K562 (cell line): Measurements from ENCODE around the gene BFSP1.

Experiments
- CHD2 ChIP-seq: IDR thresholded peaks from 2 replicates; pipeline ENCODE4 v1.6.1; 2011; ENCODE audit warnings: low read depth, low read length
- ELF1 ChIP-seq: fragments of 200-800 bp; sonication (Bioruptor generic); IDR thresholded peaks from 2 replicates; pipeline ENCODE4 v1.6.1; 2016; ENCODE audit warnings: missing genetic modification characterization, missing compliant biosample characterization
- ELK1 ChIP-seq: sonication (generic); formaldehyde crosslinking; IDR thresholded peaks from 2 replicates; pipeline ENCODE4 v1.8.1; 2022; ENCODE audit warnings: missing genetic modification reagents
- FOXM1 ChIP-seq, 2 experiments: fragments of 450-650 bp in 1 of 2; sonication (generic) in 1 of 2; formaldehyde crosslinking in 1 of 2; IDR thresholded peaks; 2 replicates each; pipeline versions ENCODE4 v1.6.1 to v1.9.0; 2017 to 2022; ENCODE audit warnings: low read depth in 2 of 2, mild to moderate bottlenecking in 2 of 2, missing genetic modification reagents in 1 of 2, moderate library complexity in 1 of 2
- HDAC6 ChIP-seq: IDR thresholded peaks from 2 replicates; pipeline ENCODE4 v1.6.1; 2012; ENCODE audit warnings: low read depth, mild to moderate bottlenecking, control low read depth, inconsistent platforms, low read length, moderate library complexity
- IRF2 ChIP-seq: sonication (generic); formaldehyde crosslinking; IDR thresholded peaks from 2 replicates; pipeline ENCODE4 v1.8.1; 2022; ENCODE audit warnings: mild to moderate bottlenecking, missing genetic modification reagents
- KDM1A ChIP-seq, 2 experiments: fragments of 450-650 bp; IDR thresholded peaks; 2 replicates each; pipeline ENCODE4 v1.6.1; 2016; ENCODE audit warnings: mild to moderate bottlenecking in 2 of 2
- POLR2A ChIP-seq: fragments of 450-650 bp; conservative IDR thresholded peaks from 2 replicates; pipeline ENCODE4 v1.6.1; 2016
- REST ChIP-seq, 2 experiments: fragments of 450-650 bp; formaldehyde crosslinking in 1 of 2; IDR thresholded peaks; 2 replicates each; pipeline versions ENCODE4 v1.4.0 to v1.6.1; 2014 to 2020; ENCODE audit warnings: mild to moderate bottlenecking in 2 of 2, borderline replicate concordance in 1 of 2, low read depth in 1 of 2
- SAP30 ChIP-seq: fragments of 200-600 bp; sonication (generic); IDR thresholded peaks from 2 replicates; pipeline ENCODE4 v1.6.1; 2012; ENCODE audit warnings: borderline replicate concordance, low read depth, mild to moderate bottlenecking, moderate library complexity, low read length, control low read depth, inconsistent platforms; ENCODE audit not compliant: insufficient read depth, poor library complexity, severe bottlenecking
- TCF7L2 ChIP-seq: fragments of 150-350 bp; IDR thresholded peaks from 2 replicates; pipeline ENCODE4 v1.6.1; 2016; ENCODE audit warnings: low read depth, mild to moderate bottlenecking, low read length, moderate library complexity

GRCh38 chr20:17457588-17458190 is 73.5 kb downstream of the BFSP1 start:
- TF ChIP-seq FOXM1 (IDR thresholded peaks at IDR 0.05; ENCODE audit: low read depth) (no peak), FOXM1 (CRISPR knock-in tag; IDR thresholded peaks at IDR 0.05; ENCODE audit: low read depth) (no peak), HDAC6 (no peak), ELF1 (tag) (no peak), CHD2 (no peak), REST (IDR thresholded peaks at IDR 0.05; ENCODE audit: borderline replicate concordance) (no peak), REST (CRISPR knock-in tag; IDR thresholded peaks at IDR 0.05; ENCODE audit: low read depth) (no peak), POLR2A (no peak), TCF7L2 (no peak), SAP30 (no peak), IRF2 (CRISPR knock-in tag) (no peak), KDM1A (IDR thresholded peaks at IDR 0.05) (no peak), ELK1 (CRISPR knock-in tag) (no peak)
